ENCODE data around the gene RIMS3.

- TF ChIP-seq SP1 (IDR thresholded peaks at IDR 0.05) (no peak), ZNF384 (IDR thresholded peaks at IDR 0.05) (no peak), FOXM1 (IDR thresholded peaks at IDR 0.05; ENCODE audit: borderline replicate concordance) (no peak), SUZ12 (IDR thresholded peaks at IDR 0.05) (no peak), TARDBP (IDR thresholded peaks at IDR 0.05) (no peak), ELF4 (IDR thresholded peaks at IDR 0.05) (peak; percentile 74), ARNT (IDR thresholded peaks at IDR 0.05) (no peak), LEF1 (IDR thresholded peaks at IDR 0.05; ENCODE audit: borderline replicate concordance) (no peak), FOXK2 (IDR thresholded peaks at IDR 0.05) (no peak), FOXA1 (IDR thresholded peaks at IDR 0.05) (no peak), HDGF (IDR thresholded peaks at IDR 0.05; ENCODE audit: borderline replicate concordance) (no peak), CTBP1 (IDR thresholded peaks at IDR 0.05; ENCODE audit: borderline replicate concordance) (no peak)
These were observed 43.8 kb upstream of the RIMS3 start for GRCh38 chr1:40709100-40709801.

Measured in HEK293T (cell line).